GM19035 (cell line): ENCODE data around the gene GLT6D1.
"Not testable (repeated sequence)": the region's sequence is repeated elsewhere in the genome, so short reads cannot be mapped to it uniquely, and the experiment has no call there.

Experiments
- ATAC-seq: cut with Tn5 transposase; IDR thresholded peaks from one replicate; pipeline ENCODE4 v1.9.1; 2021; ENCODE audit not compliant: unreplicated experiment

The GLT6D1 gene

GRCh38 chr9:135639196-135639595 is at the start of gene GLT6D1:
Gene GLT6D1 (minus strand): TSS chr9:135639540. CDS start chr9:135639187, 353 bp downstream.
- no peak for ATAC-seq

GRCh38 chr9:135689011-135689410 is 49.7 kb upstream of the GLT6D1 start:
- ATAC-seq = no peak

- ATAC-seq = no peak
Observed at GRCh38 chr9:135687216-135687615, 47.9 kb upstream of the GLT6D1 start.

GRCh38 chr9:135684691-135685090 is 45.4 kb upstream of the GLT6D1 start:
- no peak for ATAC-seq

GRCh38 chr9:135683401-135684034 is 44.2 kb upstream of the GLT6D1 start:
- no peak for ATAC-seq

- ATAC-seq = no peak
Observed at GRCh38 chr9:135681161-135681560, 41.8 kb upstream of the GLT6D1 start.

GRCh38 chr9:135680056-135680455 is 40.7 kb upstream of the GLT6D1 start:
- no peak for ATAC-seq

GRCh38 chr9:135678236-135679017 is 39.1 kb upstream of the GLT6D1 start:
- no peak for ATAC-seq

- no peak for ATAC-seq
Observed at GRCh38 chr9:135677641-135678168, 38.4 kb upstream of the GLT6D1 start.

- no peak for ATAC-seq
Observed at GRCh38 chr9:135676891-135677290, 37.6 kb upstream of the GLT6D1 start.

GRCh38 chr9:135674977-135675376 is 35.6 kb upstream of the GLT6D1 start:
- ATAC-seq = no peak

- no peak for ATAC-seq
Observed at GRCh38 chr9:135673941-135674340, 34.6 kb upstream of the GLT6D1 start.

GRCh38 chr9:135672786-135673185 is 33.4 kb upstream of the GLT6D1 start:
- ATAC-seq = not testable (repeated sequence)

- no peak for ATAC-seq
Observed at GRCh38 chr9:135671591-135672041, 32.3 kb upstream of the GLT6D1 start.

GRCh38 chr9:135670721-135671590 is 31.6 kb upstream of the GLT6D1 start:
- no peak for ATAC-seq

- ATAC-seq = no peak
Observed at GRCh38 chr9:135669616-135670285, 30.4 kb upstream of the GLT6D1 start.

- ATAC-seq = not testable (repeated sequence)
Observed at GRCh38 chr9:135669018-135669417, 29.7 kb upstream of the GLT6D1 start.

- no peak for ATAC-seq
Observed at GRCh38 chr9:135667463-135668001, 28.2 kb upstream of the GLT6D1 start.

- ATAC-seq = no peak
Observed at GRCh38 chr9:135666534-135667462, 27.5 kb upstream of the GLT6D1 start.
